Osteocyte (in vitro differentiated cells): Measurements from ENCODE around the gene PGAP1. TPM values are rescaled to one million over a fixed set of nuclear protein-coding genes. Genes with fewer than 3 reads are reported as not detected.

Experiments
- DNase-seq: peaks from one replicate; pipeline ENCODE4 v3.0.0; 2021; ENCODE audit warnings: mixed read lengths; ENCODE audit not compliant: unreplicated experiment; ENCODE audit errors: extremely low spot score
- H3K27ac Mint-ChIP-seq: one replicate; pipeline ENCODE4 v1.8.0; 2021; ENCODE audit warnings: mild to moderate bottlenecking, mixed read lengths; ENCODE audit not compliant: unreplicated experiment
- H3K27me3 Mint-ChIP-seq: one replicate; pipeline ENCODE4 v1.8.0; 2021; ENCODE audit warnings: mixed read lengths; ENCODE audit not compliant: unreplicated experiment
- H3K36me3 Mint-ChIP-seq: one replicate; pipeline ENCODE4 v1.8.0; 2021; ENCODE audit warnings: mixed read lengths; ENCODE audit not compliant: unreplicated experiment
- H3K4me1 Mint-ChIP-seq: one replicate; pipeline ENCODE4 v1.8.0; 2021; ENCODE audit warnings: mixed read lengths; ENCODE audit not compliant: unreplicated experiment
- H3K4me3 Mint-ChIP-seq: one replicate; pipeline ENCODE4 v1.8.0; 2021; ENCODE audit warnings: mild to moderate bottlenecking, moderate library complexity, mixed read lengths; ENCODE audit not compliant: unreplicated experiment
- H3K9me3 Mint-ChIP-seq: one replicate; pipeline ENCODE4 v1.8.0; 2021; ENCODE audit warnings: mixed read lengths; ENCODE audit not compliant: unreplicated experiment
- CTCF ChIP-seq: fragments of 200-600 bp; sonication (generic); IDR thresholded peaks from 2 replicates; pipeline ENCODE4 v1.5.0; 2021; ENCODE audit warnings: antibody characterized with exemption, mild to moderate bottlenecking, moderate library complexity
- total RNA-seq: library from RNA; stranded (reverse); gene quantifications from 2 replicates; pipeline ENCODE4 v1.2.1, GENCODE V29; 2021

The PGAP1 gene
- total RNA-seq, 1 donor from 2014 or later, result 22.4 TPM

GRCh38 chr2:196840171-196840570, 86.3 kb downstream of the PGAP1 start:
- H3K4me1 Mint-ChIP-seq, result peaks cover 11% of the 10 kb centered on the region
- DNase-seq, result no peak
- no peak overlapping the region for H3K27ac Mint-ChIP-seq
- TF ChIP-seq CTCF, result no peak
- peaks cover 26% of the 10 kb centered on the region for H3K36me3 Mint-ChIP-seq
- H3K9me3 Mint-ChIP-seq, result no peaks in the 10 kb centered on the region
- H3K27me3 Mint-ChIP-seq, result no peaks in the 10 kb centered on the region
- no peak overlapping the region for H3K4me3 Mint-ChIP-seq

GRCh38 chr2:196839574-196839973, 86.9 kb downstream of the PGAP1 start:
- no peaks in the 10 kb centered on the region for H3K27me3 Mint-ChIP-seq
- H3K36me3 Mint-ChIP-seq, result peaks cover 24% of the 10 kb centered on the region
- H3K27ac Mint-ChIP-seq, result no peak overlapping the region

GRCh38 chr2:196836440-196836839, 90.1 kb downstream of the PGAP1 start:
- H3K4me3 Mint-ChIP-seq, result no peak overlapping the region
- peaks cover 20% of the 10 kb centered on the region for H3K36me3 Mint-ChIP-seq
- no peak for DNase-seq
- H3K27me3 Mint-ChIP-seq, result no peaks in the 10 kb centered on the region
- H3K9me3 Mint-ChIP-seq, result no peaks in the 10 kb centered on the region
- H3K4me1 Mint-ChIP-seq, result peaks cover 11% of the 10 kb centered on the region
- no peak for TF ChIP-seq CTCF
- peak overlapping the region; percentile 45 for H3K27ac Mint-ChIP-seq

More at GRCh38 chr2:196839574-196839973, 86.9 kb downstream of the PGAP1 start:
- DNase-seq, result no peak
- Mint-ChIP-seq H3K4me1 (peaks cover 11% of the 10 kb centered on the region), H3K9me3 (no peaks in the 10 kb centered on the region), H3K4me3 (no peak overlapping the region)
- TF ChIP-seq CTCF, result no peak

GRCh38 chr2:196830701-196831100, 95.8 kb downstream of the PGAP1 start:
- Mint-ChIP-seq H3K9me3 (no peaks in the 10 kb centered on the region), H3K27me3 (no peaks in the 10 kb centered on the region), H3K27ac (no peak overlapping the region), H3K4me3 (no peak overlapping the region), H3K4me1 (no peaks in the 10 kb centered on the region), H3K36me3 (peaks cover 3% of the 10 kb centered on the region)
- TF ChIP-seq CTCF, result no peak
- DNase-seq, result no peak

GRCh38 chr2:196827356-196827755, 99.2 kb downstream of the PGAP1 start:
- H3K36me3 Mint-ChIP-seq, result peaks cover 3% of the 10 kb centered on the region
- no peak overlapping the region for H3K27ac Mint-ChIP-seq
- DNase-seq, result no peak
- no peaks in the 10 kb centered on the region for H3K9me3 Mint-ChIP-seq
- no peak for TF ChIP-seq CTCF
- H3K27me3 Mint-ChIP-seq, result no peaks in the 10 kb centered on the region
- H3K4me1 Mint-ChIP-seq, result peaks cover 10% of the 10 kb centered on the region
- H3K4me3 Mint-ChIP-seq, result no peak overlapping the region
